Fibroblast of lung (primary cell): ENCODE data around the gene TSHZ2. TPM values are rescaled to one million over a fixed set of nuclear protein-coding genes. Genes with fewer than 3 reads are reported as not detected.

Experiments used
- DNase-seq, 2 donors: peaks; one replicate each; pipeline versions ENCODE4 v3.0.0 to v3.0.0-alpha.2; 2010; ENCODE audit warnings: low read depth in 2 of 2
- H2AFZ ChIP-seq: 2 replicates; pipeline ENCODE4 v1.5.1; 2012; ENCODE audit warnings: low read length, control low read depth, inconsistent platforms
- H3K27ac ChIP-seq: 2 replicates; pipeline ENCODE4 v1.5.1; 2011; ENCODE audit warnings: low read length, control low read depth; ENCODE audit not compliant: insufficient read depth
- H3K27me3 ChIP-seq: 2 replicates; pipeline ENCODE4 v1.5.1; 2011; ENCODE audit warnings: mild to moderate bottlenecking, low read length; ENCODE audit not compliant: control insufficient read depth, insufficient read depth
- H3K36me3 ChIP-seq: 2 replicates; pipeline ENCODE4 v1.5.1; 2011; ENCODE audit warnings: low read length; ENCODE audit not compliant: control insufficient read depth, insufficient read depth
- H3K4me1 ChIP-seq: 2 replicates; pipeline ENCODE4 v1.5.1; 2011; ENCODE audit warnings: low read length; ENCODE audit not compliant: control insufficient read depth, insufficient read depth; ENCODE audit errors: extremely low read depth
- H3K4me2 ChIP-seq: 2 replicates; pipeline ENCODE4 v1.5.1; 2011; ENCODE audit warnings: low read length, control low read depth; ENCODE audit not compliant: insufficient read depth; ENCODE audit errors: extremely low read depth
- H3K4me3 ChIP-seq, 4 experiments: fragments of 200-600 bp in 1 of 4; sonication (generic) in 1 of 4; replicated peaks in 1 of 4; 2 replicates each; pipeline ENCODE4 v1.5.1; 2011 to 2016; ENCODE audit warnings: low read length in 4 of 4, low read depth in 3 of 4, mild to moderate bottlenecking in 3 of 4, control low read depth in 2 of 4, inconsistent platforms in 1 of 4, mixed read lengths in 1 of 4; ENCODE audit not compliant: insufficient read depth in 1 of 4; ENCODE audit errors: control extremely low read depth in 1 of 4
- H3K79me2 ChIP-seq: 2 replicates; pipeline ENCODE4 v1.5.1; 2012; ENCODE audit warnings: mild to moderate bottlenecking, low read length, inconsistent platforms; ENCODE audit not compliant: control insufficient read depth, insufficient read depth
- H3K9ac ChIP-seq: 2 replicates; pipeline ENCODE4 v1.5.1; 2011; ENCODE audit warnings: mild to moderate bottlenecking, low read length, control low read depth; ENCODE audit not compliant: insufficient read depth
- H3K9me3 ChIP-seq: 2 replicates; pipeline ENCODE4 v1.5.1; 2012; ENCODE audit warnings: low read depth, low read length; ENCODE audit not compliant: control insufficient read depth, insufficient read depth
- H4K20me1 ChIP-seq: 2 replicates; pipeline ENCODE4 v1.5.1; 2011; ENCODE audit warnings: low read length; ENCODE audit not compliant: control insufficient read depth, insufficient read depth; ENCODE audit errors: extremely low read depth
- CTCF ChIP-seq, 2 donors: IDR thresholded peaks in 1 of 2; conservative IDR thresholded peaks in 1 of 2; 1 replicate in 1 of 2; 2 replicates in 1 of 2; pipeline ENCODE4 v1.5.1; 2011 to 2012; ENCODE audit warnings: low read length in 2 of 2, control low read depth in 1 of 2, inconsistent platforms in 1 of 2, low read depth in 1 of 2, mild to moderate bottlenecking in 1 of 2
- EZH2 ChIP-seq: IDR thresholded peaks from 2 replicates; pipeline ENCODE4 v1.5.1; 2012; ENCODE audit warnings: low read length, control low read depth, mild to moderate bottlenecking; ENCODE audit errors: missing control alignments
- polyA plus RNA-seq, 2 donors: library from polyadenylated mRNA; depleted of rRNA in 1 of 2; stranded (reverse) in 1 of 2; unstranded in 1 of 2; fragments of >200 nt; gene quantifications; 2 replicates each; pipeline ENCODE4 v1.2.1, GENCODE V29; 2011 to 2012; ENCODE audit warnings: missing spikeins in 1 of 2
- total RNA-seq: library from RNA; depleted of rRNA; stranded (reverse); fragments of >200 nt; gene quantifications from 2 replicates; pipeline ENCODE4 v1.2.1, GENCODE V29; 2014

The TSHZ2 gene
- total and polyA plus RNA-seq, 2 donors (not counting 1 experiment from before 2014, with no cell fraction given), result 0.15 to 2.6 TPM

DNA sequence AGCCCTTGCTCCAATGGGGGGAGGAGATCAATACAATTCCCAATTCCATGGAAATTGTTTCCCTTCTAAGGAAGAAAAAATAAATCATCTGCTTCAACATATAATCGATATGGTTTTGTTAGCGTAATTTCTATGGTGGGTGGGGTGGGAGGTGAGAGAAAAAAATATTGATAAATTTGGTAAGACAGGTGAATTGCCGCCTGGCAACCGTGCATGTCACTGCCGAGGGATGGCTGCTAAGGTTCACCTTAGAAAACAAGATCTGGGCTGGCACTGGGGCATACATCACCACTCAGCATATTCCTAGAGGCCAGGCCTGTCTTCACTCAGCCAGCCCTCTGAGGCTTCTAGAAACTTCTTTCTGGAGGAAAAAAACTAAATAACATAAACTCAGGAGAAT, 517.4 kb downstream of the TSHZ2 start:
- Histone ChIP-seq H3K36me3 (no peaks in the 10 kb centered on the region), H3K9me3 (no peaks in the 10 kb centered on the region), H4K20me1 (no peaks in the 10 kb centered on the region), H3K4me2 (no peak overlapping the region), H3K27me3 (no peaks in the 10 kb centered on the region), H3K9ac (no peak overlapping the region), H3K4me3 (no peak overlapping the region), H3K27ac (no peak overlapping the region), H2AFZ (no peak overlapping the region), H3K79me2 (no peaks in the 10 kb centered on the region), H3K4me1 (no peaks in the 10 kb centered on the region)
- no peak for TF ChIP-seq CTCF (conservative IDR thresholded peaks at IDR 0.05 in 1 of 2, IDR thresholded peaks at IDR 0.05 in 1 of 2; ENCODE audit: low read depth in 1 of 2, low read length in 2 of 2)
- no peak for TF ChIP-seq EZH2
- DNase-seq, result no peak

DNA sequence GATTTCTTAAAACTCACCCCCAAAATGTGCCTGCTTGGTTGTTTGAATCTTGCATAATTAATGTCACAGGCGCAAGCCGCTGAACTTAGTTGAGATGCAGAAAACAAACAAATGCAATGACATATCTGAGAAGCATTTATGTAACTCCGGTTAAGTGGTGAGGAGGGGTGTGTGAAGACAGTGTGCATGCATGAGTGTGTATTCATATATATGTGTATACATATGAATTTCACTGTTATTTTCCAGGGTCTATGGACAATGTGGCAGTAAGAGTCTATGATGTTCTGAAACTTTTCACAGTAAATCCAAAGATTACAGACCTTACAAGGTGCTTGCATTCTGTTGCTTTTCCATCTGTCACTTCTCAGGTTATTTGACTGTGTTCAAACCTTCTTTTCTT, 518.5 kb downstream of the TSHZ2 start:
- Histone ChIP-seq H3K9ac (no peak overlapping the region), H3K4me2 (no peak overlapping the region), H2AFZ (no peak overlapping the region), H3K27me3 (no peaks in the 10 kb centered on the region), H3K4me3 (no peak overlapping the region), H3K27ac (no peak overlapping the region), H3K79me2 (no peaks in the 10 kb centered on the region), H3K36me3 (no peaks in the 10 kb centered on the region), H4K20me1 (no peaks in the 10 kb centered on the region), H3K4me1 (no peaks in the 10 kb centered on the region), H3K9me3 (no peaks in the 10 kb centered on the region)
- DNase-seq, result no peak
- no peak for TF ChIP-seq CTCF (conservative IDR thresholded peaks at IDR 0.05 in 1 of 2, IDR thresholded peaks at IDR 0.05 in 1 of 2; ENCODE audit: low read depth in 1 of 2, low read length in 2 of 2)
- no peak for TF ChIP-seq EZH2

DNA sequence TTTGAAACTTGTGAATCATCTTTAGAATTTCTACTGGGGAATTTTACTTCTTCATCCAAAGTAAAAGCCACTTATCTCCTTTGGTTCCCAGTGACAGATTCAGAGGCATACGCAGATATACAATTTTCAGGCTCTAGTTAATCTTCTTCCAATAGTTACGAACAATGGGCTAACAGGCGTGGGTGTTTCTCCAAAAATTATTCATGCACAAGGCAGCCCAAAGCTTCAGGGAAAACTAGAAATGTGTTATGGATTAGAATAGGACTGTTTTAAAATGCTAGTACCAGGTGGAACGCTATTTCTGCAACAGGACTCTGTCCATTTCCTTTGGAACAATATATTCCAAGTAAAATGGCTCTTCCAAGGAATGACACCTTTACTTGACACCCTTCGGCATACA, 519.3 kb downstream of the TSHZ2 start:
- no peaks in the 10 kb centered on the region for H3K27me3 ChIP-seq
- no peak overlapping the region for H3K9ac ChIP-seq
- H3K4me1 ChIP-seq, result no peaks in the 10 kb centered on the region
- H3K27ac ChIP-seq, result no peak overlapping the region
- DNase-seq, result no peak
- H2AFZ ChIP-seq, result no peak overlapping the region
- no peaks in the 10 kb centered on the region for H4K20me1 ChIP-seq
- no peak overlapping the region for H3K4me3 ChIP-seq
- H3K4me2 ChIP-seq, result no peak overlapping the region
- H3K9me3 ChIP-seq, result no peaks in the 10 kb centered on the region
- TF ChIP-seq EZH2 (no peak), CTCF (conservative IDR thresholded peaks at IDR 0.05 in 1 of 2, IDR thresholded peaks at IDR 0.05 in 1 of 2; ENCODE audit: low read depth in 1 of 2, low read length in 2 of 2) (no peak)
- H3K36me3 ChIP-seq, result no peaks in the 10 kb centered on the region
- H3K79me2 ChIP-seq, result no peaks in the 10 kb centered on the region
